Lung (tissue), 4 donors: ENCODE data around the gene RAB6D. TPM values are rescaled to one million over a fixed set of nuclear protein-coding genes. Genes with fewer than 3 reads are reported as not detected.

Experiments
- polyA plus RNA-seq, 2 donors: library from polyadenylated mRNA; stranded (reverse); fragments of 200-250 nt; gene quantifications; one replicate each; pipeline ENCODE4 v1.2.1, GENCODE V29; 2013
- total RNA-seq, 2 donors: library from RNA; depleted of rRNA in 1 of 2; stranded (reverse); fragments of >200 nt in 1 of 2; gene quantifications; one replicate each; pipeline ENCODE4 v1.2.1, GENCODE V29; 2014 to 2021
- donor health status: Bipolar disorder and iron deficiency.
- donor health status: healthy.
- donor health status: DM: yes; HTN: yes; CAD: no.

RAB6D gene
- total and polyA plus RNA-seq, 4 donors = 0.01 to 0.09 TPM; not detected in 2

Other genes starting within 250 kb of the RAB6D start
- gene POTEE, start 154.6 kb downstream of the RAB6D start, total RNA-seq = under 1 TPM; 0.09 to 0.37 TPM
- not detected for gene POTEE, start 154.6 kb downstream of the RAB6D start, polyA plus RNA-seq
- gene TUBA3D, start 112.0 kb upstream of the RAB6D start, total RNA-seq = not detected
- under 1 TPM in 1 of 2 donors, not detected in 1; 0.02 TPM for gene TUBA3D, start 112.0 kb upstream of the RAB6D start, polyA plus RNA-seq
- 10 to 100 TPM; 29.5 to 57.0 TPM for gene MZT2A, start 128.2 kb upstream of the RAB6D start, total RNA-seq
- gene MZT2A, start 128.2 kb upstream of the RAB6D start, polyA plus RNA-seq = 10 to 100 TPM; 76.9 to 77.4 TPM
- 10 to 100 TPM; 13.7 to 15.1 TPM for gene CCDC74A, start 163.7 kb upstream of the RAB6D start, total RNA-seq
- 1 to 10 TPM; 8.1 to 9.2 TPM for gene CCDC74A, start 163.7 kb upstream of the RAB6D start, polyA plus RNA-seq